H9 (cell line): ENCODE results near the gene THEM4. TPM values are rescaled to one million over a fixed set of nuclear protein-coding genes. Genes with fewer than 3 reads are reported as not detected.

Experiments
- DNase-seq: peaks from one replicate; pipeline ENCODE4 v3.0.0-alpha.2; 2017
- H2AFZ ChIP-seq: one replicate; pipeline ENCODE4 v1.6.1; 2013; ENCODE audit warnings: mild to moderate bottlenecking, low read length, control low read depth, moderate library complexity
- H2AK5ac ChIP-seq: 2 replicates; pipeline ENCODE4 v1.6.1; 2013; ENCODE audit warnings: low read length, control low read depth, mixed read lengths; ENCODE audit not compliant: insufficient read length
- H2BK120ac ChIP-seq: one replicate; pipeline ENCODE4 v1.6.1; 2013; ENCODE audit warnings: low read depth, mild to moderate bottlenecking, low read length, control low read depth, inconsistent platforms; ENCODE audit not compliant: poor library complexity, severe bottlenecking
- H2BK12ac ChIP-seq: 2 replicates; pipeline ENCODE4 v1.6.1; 2013; ENCODE audit warnings: low read length, control low read depth, mixed read lengths, low read depth; ENCODE audit not compliant: insufficient read length
- H2BK15ac ChIP-seq: 2 replicates; pipeline ENCODE4 v1.6.1; 2013; ENCODE audit warnings: low read depth, low read length, control low read depth
- H2BK20ac ChIP-seq: one replicate; pipeline ENCODE4 v1.6.1; 2013; ENCODE audit warnings: low read depth, mild to moderate bottlenecking, low read length, control low read depth, inconsistent platforms; ENCODE audit not compliant: poor library complexity, severe bottlenecking
- H2BK5ac ChIP-seq: 2 replicates; pipeline ENCODE4 v1.6.1; 2013; ENCODE audit warnings: low read length, control low read depth, mixed read lengths; ENCODE audit not compliant: insufficient read length
- H3K14ac ChIP-seq: 2 replicates; pipeline ENCODE4 v1.6.1; 2013; ENCODE audit warnings: low read length, control low read depth; ENCODE audit not compliant: insufficient read depth
- H3K18ac ChIP-seq: 2 replicates; pipeline ENCODE4 v1.6.1; 2013; ENCODE audit warnings: low read depth, mild to moderate bottlenecking, mixed read lengths, low read length, control low read depth; ENCODE audit not compliant: insufficient read length
- H3K23ac ChIP-seq: 2 replicates; pipeline ENCODE4 v1.6.1; 2013; ENCODE audit warnings: low read length, control low read depth, mixed read lengths, low read depth; ENCODE audit not compliant: insufficient read length
- H3K23me2 ChIP-seq: 2 replicates; pipeline ENCODE4 v1.6.1; 2013; ENCODE audit warnings: low read depth, mild to moderate bottlenecking, mixed read lengths, low read length, control low read depth; ENCODE audit not compliant: insufficient read length, poor library complexity, severe bottlenecking
- H3K27ac ChIP-seq: 2 replicates; pipeline ENCODE4 v1.5.1; 2013; ENCODE audit warnings: low read length, control low read depth, mixed read lengths, low read depth; ENCODE audit not compliant: insufficient read length
- H3K27me3 ChIP-seq: 2 replicates; pipeline ENCODE4 v1.6.1; 2013; ENCODE audit warnings: low read length, control low read depth, inconsistent platforms; ENCODE audit not compliant: insufficient read depth
- H3K4ac ChIP-seq: 2 replicates; pipeline ENCODE4 v1.6.1; 2013; ENCODE audit warnings: low read depth, mild to moderate bottlenecking, control low read depth, inconsistent platforms, low read length, moderate library complexity
- H3K4me1 ChIP-seq: 2 replicates; pipeline ENCODE4 v1.6.1; 2013; ENCODE audit warnings: low read length, control low read depth, inconsistent platforms; ENCODE audit not compliant: insufficient read depth
- H3K4me2 ChIP-seq: 2 replicates; pipeline ENCODE4 v1.6.1; 2013; ENCODE audit warnings: low read length, control low read depth, mixed read lengths; ENCODE audit not compliant: insufficient read length, insufficient read depth
- H3K56ac ChIP-seq: 2 replicates; pipeline ENCODE4 v1.6.1; 2013; ENCODE audit warnings: low read depth, mild to moderate bottlenecking, mixed read lengths, low read length, control low read depth; ENCODE audit not compliant: insufficient read length
- H3K79me1 ChIP-seq: 2 replicates; pipeline ENCODE4 v1.6.1; 2013; ENCODE audit warnings: low read depth, mild to moderate bottlenecking, moderate library complexity, low read length, control low read depth, inconsistent platforms; ENCODE audit not compliant: insufficient read depth, poor library complexity, severe bottlenecking
- H3K79me2 ChIP-seq: 2 replicates; pipeline ENCODE4 v1.6.1; 2013; ENCODE audit warnings: low read length, control low read depth, inconsistent platforms; ENCODE audit not compliant: insufficient read depth
- H3K9ac ChIP-seq: 2 replicates; pipeline ENCODE4 v1.6.1; 2013; ENCODE audit warnings: low read length, control low read depth, mixed read lengths; ENCODE audit not compliant: insufficient read length; ENCODE audit errors: extremely low read depth
- H3K9me3 ChIP-seq: one replicate; pipeline ENCODE4 v1.6.1; 2013; ENCODE audit warnings: low read depth, low read length, inconsistent platforms; ENCODE audit not compliant: control insufficient read depth
- H3T11ph ChIP-seq: one replicate; pipeline ENCODE4 v1.6.1; 2013; ENCODE audit warnings: mild to moderate bottlenecking, low read length, control low read depth, inconsistent platforms
- H4K20me1 ChIP-seq: one replicate; pipeline ENCODE4 v1.6.1; 2013; ENCODE audit not compliant: control insufficient read depth, insufficient read length, insufficient read depth
- H4K5ac ChIP-seq: 2 replicates; pipeline ENCODE4 v1.6.1; 2013; ENCODE audit warnings: low read depth, mild to moderate bottlenecking, mixed read lengths, low read length, control low read depth; ENCODE audit not compliant: insufficient read length
- H4K8ac ChIP-seq: replicated peaks from 2 replicates; pipeline ENCODE4 v1.6.1; 2013; ENCODE audit warnings: low read length, control low read depth, mixed read lengths, low read depth; ENCODE audit not compliant: insufficient read length
- H4K91ac ChIP-seq: 2 replicates; pipeline ENCODE4 v1.6.1; 2013; ENCODE audit warnings: low read depth, mild to moderate bottlenecking, moderate library complexity, mixed read lengths, low read length, control low read depth; ENCODE audit not compliant: insufficient read length
- H3K27ac Mint-ChIP-seq, 3 experiments: 2 replicates in 2 of 3; 3 replicates in 1 of 3; pipeline ENCODE4 v1.8.0; 2020 to 2021; ENCODE audit warnings: mixed read lengths in 3 of 3, mild to moderate bottlenecking in 1 of 3, moderate library complexity in 1 of 3
- H3K27me3 Mint-ChIP-seq: 2 replicates; pipeline ENCODE4 v1.8.0; 2021; ENCODE audit warnings: low read depth, mild to moderate bottlenecking, moderate library complexity, mixed read lengths
- H3K36me3 Mint-ChIP-seq, 3 experiments: 2 replicates in 2 of 3; 3 replicates in 1 of 3; pipeline ENCODE4 v1.8.0; 2020 to 2021; ENCODE audit warnings: low read depth in 3 of 3, mixed read lengths in 3 of 3; ENCODE audit not compliant: insufficient read depth in 1 of 3
- H3K4me1 Mint-ChIP-seq, 2 experiments: 2 replicates each; pipeline ENCODE4 v1.8.0; 2020; ENCODE audit warnings: mixed read lengths in 2 of 2
- H3K4me3 Mint-ChIP-seq, 2 experiments: 2 replicates in 1 of 2; 3 replicates in 1 of 2; pipeline ENCODE4 v1.8.0; 2020 to 2021; ENCODE audit warnings: mild to moderate bottlenecking in 2 of 2, mixed read lengths in 2 of 2, moderate library complexity in 1 of 2
- H3K9me3 Mint-ChIP-seq, 2 experiments: 2 replicates in 1 of 2; 3 replicates in 1 of 2; pipeline ENCODE4 v1.8.0; 2020; ENCODE audit warnings: mild to moderate bottlenecking in 2 of 2, mixed read lengths in 2 of 2, moderate library complexity in 1 of 2
- WGBS: extraction: QIAGEN DNeasy Blood & Tissue Kit; methylation state at CpG from one replicate; pipeline ENCODE4 v1.1.7; 2013; ENCODE audit warnings: missing lambda C conversion rate, low lambda C conversion rate, mixed read lengths; ENCODE audit not compliant: insufficient read length; ENCODE audit errors: extremely low coverage; 5-methylcytosine and 5-hydroxymethylcytosine counted together
- total RNA-seq: library from RNA; stranded (reverse); gene quantifications from 2 replicates; pipeline ENCODE4 v1.2.1, GENCODE V29; 2021
- TF ChIP-seq, protein P1 (sequence below): fragments of 200-600 bp; sonication (generic); conservative IDR thresholded peaks from 3 replicates; pipeline ENCODE4 v1.8.0; 2021; ENCODE audit warnings: antibody characterized with exemption, mild to moderate bottlenecking

Gene THEM4
- total RNA-seq, 1 experiment from 2014 or later: 10.5 TPM

- Histone ChIP-seq H3K27me3 (peaks cover 39% of the 10 kb centered on the region), H3K4me1 (no peaks in the 10 kb centered on the region; the same call in 1 of the 2 replicates), H2AK5ac (no peak overlapping the region), H2BK15ac (no peak overlapping the region), H3T11ph (no peak overlapping the region), H3K23ac (no peak overlapping the region), H2AFZ (no peak overlapping the region), H3K23me2 (no peaks in the 10 kb centered on the region), H3K79me1 (no peaks in the 10 kb centered on the region), H4K8ac (no peak overlapping the region), H3K27ac (no peak overlapping the region), H3K56ac (no peak overlapping the region), H3K79me2 (no peaks in the 10 kb centered on the region), H4K91ac (no peak overlapping the region), H3K4me2 (no peak overlapping the region), H2BK20ac (no peak overlapping the region), H4K20me1 (no peaks in the 10 kb centered on the region), H2BK12ac (no peak overlapping the region), H3K9ac (no peak overlapping the region), H3K14ac (no peak overlapping the region), H4K5ac (no peak overlapping the region), H3K9me3 (no peaks in the 10 kb centered on the region), H3K4ac (no peak overlapping the region), H2BK120ac (no peak overlapping the region), H3K18ac (no peak overlapping the region), H2BK5ac (no peak overlapping the region)
- no peaks in the 10 kb centered on the region for H3K36me3 Mint-ChIP-seq
- H3K27me3 Mint-ChIP-seq: peaks cover 99% of the 10 kb centered on the region
- no CpG with 5 or more reads among the region's 6 CpGs for WGBS
- no peak for DNase-seq
- no peaks in the 10 kb centered on the region; a peak in 1 of 5 replicates for H3K9me3 Mint-ChIP-seq
- TF ChIP-seq, protein P1, sequence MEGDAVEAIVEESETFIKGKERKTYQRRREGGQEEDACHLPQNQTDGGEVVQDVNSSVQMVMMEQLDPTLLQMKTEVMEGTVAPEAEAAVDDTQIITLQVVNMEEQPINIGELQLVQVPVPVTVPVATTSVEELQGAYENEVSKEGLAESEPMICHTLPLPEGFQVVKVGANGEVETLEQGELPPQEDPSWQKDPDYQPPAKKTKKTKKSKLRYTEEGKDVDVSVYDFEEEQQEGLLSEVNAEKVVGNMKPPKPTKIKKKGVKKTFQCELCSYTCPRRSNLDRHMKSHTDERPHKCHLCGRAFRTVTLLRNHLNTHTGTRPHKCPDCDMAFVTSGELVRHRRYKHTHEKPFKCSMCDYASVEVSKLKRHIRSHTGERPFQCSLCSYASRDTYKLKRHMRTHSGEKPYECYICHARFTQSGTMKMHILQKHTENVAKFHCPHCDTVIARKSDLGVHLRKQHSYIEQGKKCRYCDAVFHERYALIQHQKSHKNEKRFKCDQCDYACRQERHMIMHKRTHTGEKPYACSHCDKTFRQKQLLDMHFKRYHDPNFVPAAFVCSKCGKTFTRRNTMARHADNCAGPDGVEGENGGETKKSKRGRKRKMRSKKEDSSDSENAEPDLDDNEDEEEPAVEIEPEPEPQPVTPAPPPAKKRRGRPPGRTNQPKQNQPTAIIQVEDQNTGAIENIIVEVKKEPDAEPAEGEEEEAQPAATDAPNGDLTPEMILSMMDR: no peak
- H3K27ac Mint-ChIP-seq: no peak overlapping the region
- no peak overlapping the region for H3K4me3 Mint-ChIP-seq
- H3K4me1 Mint-ChIP-seq: peaks cover 19 to 25% of the 10 kb centered on the region in 2 experiments
These were observed 49.4 kb downstream of the THEM4 start for GRCh38 chr1:151859891-151860293.
